SK-N-SH (cell line): ENCODE results near the gene ITPRID1. TPM values are rescaled to one million over a fixed set of nuclear protein-coding genes. Genes with fewer than 3 reads are reported as not detected.

Experiments
- CTCF ChIA-PET: fragments of 300-600, 350-600 bp; formaldehyde crosslinking; extraction: SDS; loops from one replicate; lab custom pipeline; 2021; lab: Yijun Ruan, JAX
- POLR2A ChIA-PET: fragments of 350-600 bp; sonication (Branson Sonifier 250); formaldehyde crosslinking; extraction: SDS; loops from one replicate; lab custom pipeline; 2020; ENCODE audit warnings: antibody characterized with exemption, inconsistent platforms; lab: Yijun Ruan, JAX
- DNase-seq: peaks from one replicate; pipeline ENCODE4 v3.0.0; 2012
- H2AFZ ChIP-seq: fragments of 200-600 bp; sonication (generic); 2 replicates; pipeline ENCODE4 v1.8.1; 2016; ENCODE audit warnings: antibody characterized with exemption, mild to moderate bottlenecking, low read depth
- H3F3A ChIP-seq: fragments of 200-600 bp; sonication (generic); replicated peaks from 2 replicates; pipeline ENCODE3; 2016; ENCODE audit warnings: antibody characterized with exemption, mild to moderate bottlenecking; ENCODE audit not compliant: insufficient read depth
- H3K27ac ChIP-seq, 2 experiments: fragments of 200-500 bp in 1 of 2; fragments of 200-600 bp in 1 of 2; sonication (Bioruptor generic) in 1 of 2; sonication (generic), shearing (Covaris generic) in 1 of 2; 2 replicates each; pipeline versions ENCODE4 v1.5.1 to v1.6.1; 2014 to 2016; ENCODE audit warnings: low read depth in 2 of 2, inconsistent platforms in 1 of 2, low read length in 1 of 2, mild to moderate bottlenecking in 1 of 2, mixed read lengths in 1 of 2
- H3K27me3 ChIP-seq: fragments of 200-600 bp; sonication (generic), shearing (Covaris generic); 2 replicates; pipeline ENCODE4 v1.6.1; 2016; ENCODE audit warnings: mixed run types; ENCODE audit not compliant: insufficient read depth
- H3K36me3 ChIP-seq, 2 experiments: fragments of 200-500 bp in 1 of 2; fragments of 200-600 bp in 1 of 2; sonication (Bioruptor generic) in 1 of 2; sonication (generic) in 1 of 2; replicated peaks in 1 of 2; 2 replicates each; pipeline versions ENCODE3 to v1.5.1; 2014 to 2016; ENCODE audit warnings: low read length in 1 of 2, mild to moderate bottlenecking in 1 of 2; ENCODE audit not compliant: insufficient read depth in 2 of 2, control insufficient read depth in 1 of 2
- H3K4me1 ChIP-seq, 2 experiments: fragments of 200-500 bp in 1 of 2; fragments of 200-600 bp in 1 of 2; sonication (Bioruptor generic) in 1 of 2; sonication (generic), shearing (Covaris generic) in 1 of 2; 2 replicates each; pipeline versions ENCODE4 v1.5.1 to v1.6.1; 2014 to 2016; ENCODE audit warnings: low read depth in 1 of 2, low read length in 1 of 2, mixed run types in 1 of 2; ENCODE audit not compliant: insufficient read depth in 2 of 2, control insufficient read depth in 1 of 2
- H3K4me2 ChIP-seq: fragments of 200-600 bp; sonication (generic), shearing (Covaris generic); 2 replicates; pipeline ENCODE4 v1.6.1; 2017; ENCODE audit warnings: mixed run types
- H3K4me3 ChIP-seq, 2 experiments: fragments of 200-500 bp in 1 of 2; fragments of 200-600 bp in 1 of 2; sonication (Bioruptor generic) in 1 of 2; sonication (generic), shearing (Covaris generic) in 1 of 2; 2 replicates each; pipeline versions ENCODE4 v1.5.1 to v1.8.1; 2014 to 2016; ENCODE audit warnings: low read depth in 2 of 2, inconsistent platforms in 1 of 2, low read length in 1 of 2, mild to moderate bottlenecking in 1 of 2, mixed read lengths in 1 of 2, moderate library complexity in 1 of 2
- H3K79me2 ChIP-seq: fragments of 200-600 bp; sonication (generic); 2 replicates; pipeline ENCODE4 v1.8.1; 2017; ENCODE audit warnings: mild to moderate bottlenecking; ENCODE audit not compliant: insufficient read depth
- H3K9ac ChIP-seq: fragments of 200-600 bp; sonication (generic); 2 replicates; pipeline ENCODE4 v1.6.1; 2017; ENCODE audit warnings: mixed run types
- H3K9me2 ChIP-seq: fragments of 200-600 bp; sonication (generic); 2 replicates; pipeline ENCODE4 v1.6.1; 2017; ENCODE audit warnings: mixed run types
- H3K9me3 ChIP-seq: fragments of 200-600 bp; sonication (generic); 2 replicates; pipeline ENCODE4 v1.6.1; 2017; ENCODE audit warnings: mixed run types, mild to moderate bottlenecking, moderate library complexity
- H4K20me1 ChIP-seq: fragments of 200-600 bp; sonication (generic); 2 replicates; pipeline ENCODE4 v1.6.1; 2017; ENCODE audit warnings: mild to moderate bottlenecking, mixed run types; ENCODE audit not compliant: insufficient read depth
- ELF1 ChIP-seq: IDR thresholded peaks from 2 replicates; pipeline ENCODE4 v1.4.0; 2012
- EP300 ChIP-seq, 2 experiments: IDR thresholded peaks; 2 replicates each; pipeline versions ENCODE4 v1.4.0 to v1.6.1; 2012; ENCODE audit warnings: borderline replicate concordance in 1 of 2, low read depth in 1 of 2, low read length in 1 of 2
- FOSL2 ChIP-seq: IDR thresholded peaks from 2 replicates; pipeline ENCODE4 v1.4.0; 2012; ENCODE audit warnings: low read depth, mild to moderate bottlenecking, moderate library complexity, borderline replicate concordance
- FOXJ3 ChIP-seq: sonication (generic); formaldehyde crosslinking; IDR thresholded peaks from 2 replicates; pipeline ENCODE4 v1.5.1; 2020; ENCODE audit warnings: mild to moderate bottlenecking, missing genetic modification reagents
- GABPA ChIP-seq: IDR thresholded peaks from 2 replicates; pipeline ENCODE4 v1.4.0; 2012; ENCODE audit warnings: low read depth, mild to moderate bottlenecking
- NFIC ChIP-seq: IDR thresholded peaks from 2 replicates; pipeline ENCODE4 v1.4.0; 2012; ENCODE audit warnings: borderline replicate concordance
- RCOR1 ChIP-seq: fragments of 150-350 bp; IDR thresholded peaks from 2 replicates; pipeline ENCODE4 v1.6.1; 2017; ENCODE audit warnings: antibody characterized with exemption, low read length
- SMC3 ChIP-seq: IDR thresholded peaks from 2 replicates; pipeline ENCODE4 v1.6.1; 2012; ENCODE audit warnings: low read depth, low read length, improper control_type of control experiment
- TCF12 ChIP-seq: IDR thresholded peaks from 2 replicates; pipeline ENCODE4 v1.4.0; 2012
- ZBTB33 ChIP-seq: IDR thresholded peaks from 2 replicates; pipeline ENCODE4 v1.4.0; 2012; ENCODE audit warnings: low read depth, borderline replicate concordance
- WGBS: methylation state at CpG from one replicate; pipeline ENCODE4 v1.1.6; 2017; ENCODE audit warnings: low lambda C conversion rate; 5-methylcytosine and 5-hydroxymethylcytosine counted together
- polyA plus RNA-seq, 3 experiments: library from polyadenylated mRNA; depleted of rRNA; stranded (reverse); fragments of >200 nt; gene quantifications; 2 replicates each; pipeline ENCODE4 v1.2.3, GENCODE V29; 2012
- TF ChIP-seq, protein P1 (sequence below): fragments of 150-350 bp; IDR thresholded peaks from 2 replicates; pipeline ENCODE4 v1.6.1; 2016; ENCODE audit warnings: mild to moderate bottlenecking, low read depth, low read length

Gene ITPRID1
- polyA plus RNA-seq, 1 of the 3 experiments (the other 2 are of a cell fraction): not detected

DNA sequence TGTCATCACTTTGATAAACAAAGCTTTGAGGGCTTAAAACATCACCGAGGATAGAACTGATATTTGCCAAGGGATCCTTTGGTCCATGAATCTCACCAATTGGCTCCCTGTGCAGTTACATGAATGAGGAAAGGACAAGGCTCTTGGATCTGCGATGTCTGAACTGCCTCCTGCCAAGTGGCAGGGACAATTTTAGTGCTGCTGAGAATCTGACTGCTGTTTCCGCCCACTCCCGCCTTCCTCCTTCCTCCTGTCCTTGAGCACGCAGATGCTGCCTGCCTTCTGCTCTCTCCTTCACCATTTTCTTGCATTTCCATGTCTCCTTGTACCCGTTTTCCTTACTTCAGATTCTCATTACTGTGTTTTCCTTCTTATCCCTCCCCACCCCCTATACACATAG, 26.8 kb upstream of the ITPRID1 start:
- Histone ChIP-seq H3K9me3 (no peaks in the 10 kb centered on the region), H3K27me3 (peaks cover 24% of the 10 kb centered on the region; the same call in 1 of the 2 replicates), H3K4me2 (no peak overlapping the region), H3K36me3 (no peaks in the 10 kb centered on the region), H3K27ac (no peak overlapping the region), H3K4me3 (no peak overlapping the region), H3K4me1 (no peaks in the 10 kb centered on the region), H4K20me1 (no peaks in the 10 kb centered on the region), H3F3A (no peaks in the 10 kb centered on the region), H2AFZ (no peak overlapping the region), H3K79me2 (no peaks in the 10 kb centered on the region), H3K9me2 (no peaks in the 10 kb centered on the region), H3K9ac (no peak overlapping the region)
- DNase-seq: no peak
- TF ChIP-seq, protein P1, sequence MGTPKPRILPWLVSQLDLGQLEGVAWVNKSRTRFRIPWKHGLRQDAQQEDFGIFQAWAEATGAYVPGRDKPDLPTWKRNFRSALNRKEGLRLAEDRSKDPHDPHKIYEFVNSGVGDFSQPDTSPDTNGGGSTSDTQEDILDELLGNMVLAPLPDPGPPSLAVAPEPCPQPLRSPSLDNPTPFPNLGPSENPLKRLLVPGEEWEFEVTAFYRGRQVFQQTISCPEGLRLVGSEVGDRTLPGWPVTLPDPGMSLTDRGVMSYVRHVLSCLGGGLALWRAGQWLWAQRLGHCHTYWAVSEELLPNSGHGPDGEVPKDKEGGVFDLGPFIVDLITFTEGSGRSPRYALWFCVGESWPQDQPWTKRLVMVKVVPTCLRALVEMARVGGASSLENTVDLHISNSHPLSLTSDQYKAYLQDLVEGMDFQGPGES: no peak
- TF ChIP-seq NFIC: no peak
- 6% methylated on average over 6 of the region's 6 CpGs for WGBS
- POLR2A ChIA-PET: no interaction called here
- CTCF ChIA-PET: interaction anchor here (1.9 kb wide), 1 partner anchor 353 kb away, joined by 4 read pairs; no protein-coding TSS in a partner anchor

DNA sequence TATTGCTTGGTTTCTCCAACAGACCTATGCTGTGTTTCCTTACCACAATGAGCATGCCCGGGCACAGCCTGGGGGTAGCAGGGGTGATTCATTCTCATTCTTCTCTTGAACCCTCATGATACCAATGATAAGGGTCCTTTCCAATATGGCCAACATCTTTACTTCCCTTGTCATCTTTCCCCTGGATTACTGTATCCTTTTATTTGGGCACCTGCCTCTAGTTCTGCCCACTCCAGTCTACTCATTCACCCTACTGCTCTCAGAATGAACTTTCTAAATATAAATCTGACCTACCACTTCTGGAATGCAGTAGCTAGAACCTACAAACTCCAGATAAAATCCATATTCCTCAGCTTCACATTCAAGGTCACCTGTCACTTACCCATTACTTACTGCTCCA, 26.4 kb upstream of the ITPRID1 start:
- no peaks in the 10 kb centered on the region for H3K9me2 ChIP-seq
- H2AFZ ChIP-seq: no peak overlapping the region
- no peak overlapping the region for H3K4me2 ChIP-seq
- no peak overlapping the region for H3K27ac ChIP-seq
- CTCF ChIA-PET: interaction anchor here (1.1 to 1.9 kb wide), 4 partner anchors 8 to 353 kb away, joined by 3 to 7 read pairs (median 4); no protein-coding TSS in a partner anchor
- H3K9ac ChIP-seq: no peak overlapping the region
- H3K27me3 ChIP-seq: peaks cover 23% of the 10 kb centered on the region; the same call in 1 of the 2 replicates
- H3K4me3 ChIP-seq: no peak overlapping the region
- DNase-seq: no peak
- H3K36me3 ChIP-seq: no peaks in the 10 kb centered on the region
- H3K9me3 ChIP-seq: no peaks in the 10 kb centered on the region
- H3K79me2 ChIP-seq: no peaks in the 10 kb centered on the region
- H3F3A ChIP-seq: no peaks in the 10 kb centered on the region
- 14% methylated on average over 1 of the region's 1 CpG for WGBS
- no peaks in the 10 kb centered on the region for H3K4me1 ChIP-seq
- H4K20me1 ChIP-seq: no peaks in the 10 kb centered on the region
- POLR2A ChIA-PET: no interaction called here
- TF ChIP-seq EP300 (IDR thresholded peaks at IDR 0.05; ENCODE audit: borderline replicate concordance in 1 of 2, low read depth in 1 of 2, low read length in 1 of 2): no peak
- no peak for TF ChIP-seq RCOR1
- TF ChIP-seq SMC3: no peak
- no peak for TF ChIP-seq TCF12
- no peak for TF ChIP-seq FOSL2
- no peak for TF ChIP-seq ELF1
- no peak for TF ChIP-seq FOXJ3 (CRISPR knock-in tag)
- no peak for TF ChIP-seq GABPA
- no peak for TF ChIP-seq ZBTB33
